NCI-H69 (cell line): Measurements from ENCODE around the gene PNMA1.
"Not testable (repeated sequence)": the region's sequence is repeated elsewhere in the genome, so short reads cannot be mapped to it uniquely, and the experiment has no call there.

ENCODE experiments used
- DNase-seq: peaks from one replicate; lab custom pipeline; 2025; lab: John Stamatoyannopoulos, UW

The PNMA1 gene

GRCh38 chr14:73715707-73716106, 1.5 kb upstream of the PNMA1 start:
- DNase-seq = peak; percentile 49

DNA sequence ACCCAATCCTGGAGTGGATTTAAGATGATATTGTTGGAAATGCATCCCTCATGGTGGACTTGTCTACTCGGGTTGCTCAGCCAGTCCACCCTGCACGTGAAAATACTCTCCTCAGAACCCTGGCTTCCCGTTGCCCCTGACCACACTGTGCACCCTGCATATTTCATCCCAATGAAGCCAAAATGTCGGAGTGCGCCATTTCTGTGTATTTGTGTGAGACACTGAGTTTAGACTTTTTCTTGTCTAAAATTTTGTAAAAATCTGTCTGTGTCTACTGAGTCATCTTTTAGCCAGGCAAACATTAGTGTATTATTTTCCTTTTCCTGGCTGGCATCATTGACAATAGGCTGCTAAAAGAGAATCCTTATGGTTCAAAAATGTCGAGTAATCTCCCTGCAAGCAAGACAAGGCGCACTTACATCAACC, 485 bp upstream of the PNMA1 start:
- DNase-seq = peak; percentile 87

- DNase-seq = no peak
Observed at GRCh38 chr14:73713206-73713802, 880 bp downstream of the PNMA1 start.

DNA sequence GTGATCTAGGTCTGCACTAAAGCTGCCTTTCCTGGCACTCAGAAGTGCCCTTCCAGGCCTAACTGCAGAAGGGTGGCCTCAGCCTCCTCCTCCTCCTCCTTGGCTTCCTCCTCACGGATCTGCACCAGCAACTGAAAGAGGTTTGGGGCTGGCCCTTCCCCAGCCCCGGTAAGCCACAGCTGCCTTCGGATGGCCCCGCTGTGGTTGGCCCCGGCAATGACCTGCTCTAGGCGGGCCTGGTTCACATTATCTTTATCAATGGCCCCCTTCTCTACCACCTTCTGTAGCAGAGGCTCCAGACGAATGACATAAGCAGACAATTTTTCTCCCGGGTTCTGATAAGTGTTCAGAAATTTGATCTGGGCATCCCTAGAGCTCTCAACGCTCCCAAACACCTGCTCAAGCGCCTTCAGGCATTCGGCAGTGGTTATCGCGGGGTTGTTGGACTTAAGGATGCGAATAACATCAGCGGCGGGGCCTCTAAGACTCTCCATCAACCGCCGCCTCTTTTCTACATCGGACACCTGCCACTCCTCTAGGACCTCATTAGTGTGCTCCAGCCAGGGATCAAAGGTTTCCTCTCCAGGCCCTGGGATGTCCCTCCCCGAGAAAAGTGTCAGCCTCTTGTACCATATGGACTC, 1.5 kb downstream of the PNMA1 start:
- DNase-seq = peak; percentile 77

- DNase-seq = no peak
Observed at GRCh38 chr14:73712071-73712506, 2.1 kb downstream of the PNMA1 start.

DNA sequence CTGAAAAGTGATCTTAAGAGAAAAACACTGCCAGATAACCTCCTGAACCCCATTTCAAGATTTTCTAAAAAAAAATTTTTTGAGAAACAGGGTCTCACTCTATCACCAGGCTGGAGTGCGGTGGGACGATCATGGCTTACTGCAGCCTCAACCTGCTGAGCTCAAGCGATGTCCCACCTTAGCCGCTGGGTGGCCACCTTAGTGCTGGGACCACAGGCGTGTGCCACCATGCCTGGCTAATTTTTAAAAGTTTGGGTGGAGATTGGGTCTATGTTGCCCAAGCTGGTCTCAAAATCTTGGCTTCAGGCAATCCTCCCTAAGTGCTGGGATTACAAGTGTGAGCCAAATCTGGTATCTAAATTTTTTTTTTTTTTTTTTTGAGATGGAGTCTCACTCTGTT, 3.4 kb downstream of the PNMA1 start:
- no peak for DNase-seq

GRCh38 chr14:73709904-73710469, 4.2 kb downstream of the PNMA1 start:
- no peak for DNase-seq

- not testable (repeated sequence) for DNase-seq
Observed at GRCh38 chr14:73708076-73708475, 6.1 kb downstream of the PNMA1 start.

GRCh38 chr14:73700325-73700724, 13.9 kb downstream of the PNMA1 start:
- DNase-seq = no peak

GRCh38 chr14:73696466-73697400, 17.5 kb downstream of the PNMA1 start:
- DNase-seq = no peak

- DNase-seq = no peak
Observed at GRCh38 chr14:73695997-73696396, 18.2 kb downstream of the PNMA1 start.

DNA sequence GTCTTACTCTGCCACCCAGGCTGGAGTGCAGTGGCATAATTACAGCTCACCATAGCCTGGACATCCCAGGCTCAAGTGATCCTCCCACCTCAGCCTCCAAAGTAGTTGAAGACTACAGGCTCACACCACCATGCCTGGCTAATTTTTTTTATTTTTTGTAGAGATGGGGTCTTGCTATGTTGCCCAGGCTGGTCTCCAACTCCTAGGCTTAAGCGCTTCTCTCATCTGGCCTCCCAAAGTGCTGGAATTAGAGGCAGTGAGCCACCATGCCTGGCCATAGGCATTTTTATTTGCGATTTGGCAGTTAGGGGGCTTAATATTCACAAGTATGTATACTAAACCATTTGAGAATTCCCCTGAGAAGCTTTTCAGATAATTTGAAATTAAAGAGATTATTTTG, 19.1 kb downstream of the PNMA1 start:
- no peak for DNase-seq

GRCh38 chr14:73694083-73694482, 20.1 kb downstream of the PNMA1 start:
- no peak for DNase-seq

GRCh38 chr14:73686901-73687300, 27.3 kb downstream of the PNMA1 start:
- DNase-seq = no peak

GRCh38 chr14:73685328-73685727, 28.9 kb downstream of the PNMA1 start:
- DNase-seq = no peak

GRCh38 chr14:73684627-73685026, 29.6 kb downstream of the PNMA1 start:
- DNase-seq = no peak

GRCh38 chr14:73680821-73681220, 33.4 kb downstream of the PNMA1 start:
- no peak for DNase-seq

DNA sequence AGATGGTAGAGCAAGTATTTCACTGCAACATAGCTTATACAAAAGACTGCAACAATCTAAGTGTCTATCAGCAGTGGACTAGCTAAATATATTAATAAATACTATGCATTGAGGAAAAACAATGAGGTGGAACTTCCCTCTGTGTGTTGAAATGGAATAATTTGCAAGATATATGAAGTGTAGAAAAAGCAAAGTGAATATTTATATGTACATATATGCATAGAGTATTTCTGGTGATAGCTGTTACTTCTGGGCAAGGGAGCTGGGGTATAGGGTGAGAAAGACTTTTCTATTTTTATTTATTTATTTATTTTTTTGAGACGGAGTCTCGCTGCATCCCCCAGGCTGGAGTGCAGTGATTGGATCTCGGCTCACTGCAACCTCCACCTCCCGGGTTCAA, 35.5 kb downstream of the PNMA1 start:
- DNase-seq = no peak

GRCh38 chr14:73674986-73675385, 39.2 kb downstream of the PNMA1 start:
- DNase-seq = no peak

- DNase-seq = no peak
Observed at GRCh38 chr14:73667854-73668253, 46.3 kb downstream of the PNMA1 start.

GRCh38 chr14:73666583-73666982, 47.6 kb downstream of the PNMA1 start:
- DNase-seq = no peak

GRCh38 chr14:73665130-73665529, 49.1 kb downstream of the PNMA1 start:
- no peak for DNase-seq
